ENCODE measurements around the gene AGK. TPM values are rescaled to one million over a fixed set of nuclear protein-coding genes. Genes with fewer than 3 reads are reported as not detected.

The AGK gene
- total and polyA plus RNA-seq, 7 experiments from 2014 or later, result 24.3 to 58.8 (median 29.9) TPM

GRCh38 chr7:141515941-141516340, 35.3 kb upstream of the AGK start:
- POLR2A ChIA-PET, result no interaction called here
- peaks cover 2 to 18% (median 6%) of the 10 kb centered on the region in 11 donors for H3K9me3 Mint-ChIP-seq
- intact Hi-C loops (cut with micrococcal nuclease), result no loop called here
- H3K27ac Mint-ChIP-seq, result no peak overlapping the region
- Histone ChIP-seq H3K27me3 (ENCODE audit: control insufficient read depth in 2 of 2, insufficient read depth in 2 of 2, low read length in 2 of 2) (no peaks in the 10 kb centered on the region), H3K36me3 (ENCODE audit: control insufficient read depth in 2 of 3, insufficient read depth in 3 of 3, low read length in 3 of 3) (no peaks in the 10 kb centered on the region), H3K27ac (ENCODE audit: low read depth, low read length) (no peak overlapping the region), H3K4me1 (ENCODE audit: control insufficient read depth in 2 of 2, insufficient read depth in 2 of 2, low read length in 2 of 2) (no peaks in the 10 kb centered on the region), H3K4me3 (ENCODE audit: low read length) (no peak overlapping the region), H3K9me3 (ENCODE audit: control insufficient read depth in 2 of 3, low read length in 3 of 3) (peaks cover 0 to 3% (median 0%) of the 10 kb centered on the region in 3 experiments)
- peaks cover 8 to 13% (median 10%) of the 10 kb centered on the region in 7 donors for H3K4me1 Mint-ChIP-seq
- no peak overlapping the region for H3K4me3 Mint-ChIP-seq
- CTCF ChIA-PET, result no interaction called here
- H3K27me3 Mint-ChIP-seq, result peaks cover 44 to 58% (median 48%) of the 10 kb centered on the region in 5 donors
- DNase-seq (no peak), ATAC-seq (no peak)
- H3K36me3 Mint-ChIP-seq, result peaks cover 0 to 6% (median 0%) of the 10 kb centered on the region in 5 donors

- Mint-ChIP-seq H3K9me3 (peaks cover 0 to 2% (median 0%) of the 10 kb centered on the region in 11 donors), H3K4me1 (peaks cover 0 to 2% (median 0%) of the 10 kb centered on the region in 7 donors), H3K4me3 (no peak overlapping the region), H3K27me3 (peaks cover 12 to 25% (median 22%) of the 10 kb centered on the region in 5 donors), H3K36me3 (no peaks in the 10 kb centered on the region), H3K27ac (no peak overlapping the region)
- Histone ChIP-seq H3K9me3 (ENCODE audit: control insufficient read depth in 2 of 3, low read length in 3 of 3) (no peaks in the 10 kb centered on the region), H3K36me3 (ENCODE audit: control insufficient read depth in 2 of 3, insufficient read depth in 3 of 3, low read length in 3 of 3) (no peaks in the 10 kb centered on the region), H3K27ac (ENCODE audit: low read depth, low read length) (no peak overlapping the region), H3K4me1 (ENCODE audit: control insufficient read depth in 2 of 2, insufficient read depth in 2 of 2, low read length in 2 of 2) (no peaks in the 10 kb centered on the region), H3K27me3 (ENCODE audit: control insufficient read depth in 2 of 2, insufficient read depth in 2 of 2, low read length in 2 of 2) (peaks cover 0 to 3% of the 10 kb centered on the region in 2 donors), H3K4me3 (ENCODE audit: low read length) (no peak overlapping the region)
- ATAC-seq (no peak), DNase-seq (no peak)
- POLR2A ChIA-PET, result interaction anchor here (0.7 kb wide), 1 partner anchor 281 kb away, joined by 3 read pairs; no protein-coding TSS in a partner anchor
- intact Hi-C loops (cut with micrococcal nuclease), result no loop called here
- CTCF ChIA-PET, result no interaction called here
Observed at GRCh38 chr7:141519623-141520022, 31.6 kb upstream of the AGK start.

- H3K27me3 ChIP-seq (ENCODE audit: control insufficient read depth in 2 of 2, insufficient read depth in 2 of 2, low read length in 2 of 2), result peaks cover 0 to 3% of the 10 kb centered on the region in 2 donors
- no peaks in the 10 kb centered on the region for H3K4me1 ChIP-seq (ENCODE audit: control insufficient read depth in 2 of 2, insufficient read depth in 2 of 2, low read length in 2 of 2)
- Mint-ChIP-seq H3K9me3 (no peaks in the 10 kb centered on the region), H3K4me3 (no peak overlapping the region), H3K27me3 (peaks cover 16 to 24% (median 21%) of the 10 kb centered on the region in 5 donors), H3K36me3 (peaks cover 0 to 5% (median 0%) of the 10 kb centered on the region in 5 donors), H3K27ac (no peak overlapping the region), H3K4me1 (no peaks in the 10 kb centered on the region)
- ChIA-PET CTCF (interaction anchor here (0.9 kb wide), 1 partner anchor 11 kb away, joined by 4 read pairs; no protein-coding TSS in a partner anchor), POLR2A (interaction anchor here (0.7 kb wide), 1 partner anchor 28 kb away, joined by 3 read pairs; the partner anchor contains the start of gene AGK)
- intact Hi-C loops (cut with micrococcal nuclease), result no loop called here
- H3K9me3 ChIP-seq (ENCODE audit: control insufficient read depth in 2 of 3, low read length in 3 of 3), result no peaks in the 10 kb centered on the region
- ATAC-seq (no peak), DNase-seq (no peak)
- H3K36me3 ChIP-seq (ENCODE audit: control insufficient read depth in 2 of 3, insufficient read depth in 3 of 3, low read length in 3 of 3), result no peaks in the 10 kb centered on the region
- H3K27ac ChIP-seq (ENCODE audit: low read depth, low read length), result no peak overlapping the region
- H3K4me3 ChIP-seq (ENCODE audit: low read length), result no peak overlapping the region
Observed at GRCh38 chr7:141522657-141523342, 28.4 kb upstream of the AGK start.

- DNase-seq, result no peak
- H3K9me3 ChIP-seq (ENCODE audit: control insufficient read depth in 2 of 3, low read length in 3 of 3), result no peaks in the 10 kb centered on the region
- Mint-ChIP-seq H3K27me3 (peaks cover 20 to 32% (median 25%) of the 10 kb centered on the region in 5 donors), H3K36me3 (peaks cover 0 to 5% (median 0%) of the 10 kb centered on the region in 5 donors), H3K4me3 (no peak overlapping the region), H3K4me1 (no peaks in the 10 kb centered on the region), H3K9me3 (no peaks in the 10 kb centered on the region), H3K27ac (no peak overlapping the region)
- peaks cover 0 to 3% of the 10 kb centered on the region in 2 donors for H3K27me3 ChIP-seq (ENCODE audit: control insufficient read depth in 2 of 2, insufficient read depth in 2 of 2, low read length in 2 of 2)
- ATAC-seq, result no peak
- no peak overlapping the region for H3K4me3 ChIP-seq (ENCODE audit: low read length)
- no peak overlapping the region for H3K27ac ChIP-seq (ENCODE audit: low read depth, low read length)
- no peaks in the 10 kb centered on the region for H3K36me3 ChIP-seq (ENCODE audit: control insufficient read depth in 2 of 3, insufficient read depth in 3 of 3, low read length in 3 of 3)
- intact Hi-C loops (cut with micrococcal nuclease), result no loop called here
- ChIA-PET CTCF (no interaction called here), POLR2A (interaction anchor here (0.6 kb wide), 1 partner anchor 517 kb away, joined by 4 read pairs; no protein-coding TSS in a partner anchor)
- H3K4me1 ChIP-seq (ENCODE audit: control insufficient read depth in 2 of 2, insufficient read depth in 2 of 2, low read length in 2 of 2), result no peaks in the 10 kb centered on the region
Observed at GRCh38 chr7:141525973-141526514, 25.2 kb upstream of the AGK start.

GRCh38 chr7:141527076-141527475, 24.1 kb upstream of the AGK start:
- POLR2A ChIA-PET, result no interaction called here
- no peak for DNase-seq
- H3K27me3 Mint-ChIP-seq, result peaks cover 20 to 30% (median 27%) of the 10 kb centered on the region in 5 donors

GRCh38 chr7:141528399-141528798, 22.8 kb upstream of the AGK start:
- no peaks in the 10 kb centered on the region for H3K4me1 ChIP-seq (ENCODE audit: control insufficient read depth in 2 of 2, insufficient read depth in 2 of 2, low read length in 2 of 2)
- Mint-ChIP-seq H3K4me1 (peaks cover 0 to 3% (median 0%) of the 10 kb centered on the region in 7 donors), H3K9me3 (no peaks in the 10 kb centered on the region), H3K27ac (no peak overlapping the region), H3K27me3 (peaks cover 25 to 31% (median 27%) of the 10 kb centered on the region in 5 donors), H3K36me3 (peaks cover 0 to 5% (median 0%) of the 10 kb centered on the region in 5 donors), H3K4me3 (no peak overlapping the region)
- no peaks in the 10 kb centered on the region for H3K27me3 ChIP-seq (ENCODE audit: control insufficient read depth in 2 of 2, insufficient read depth in 2 of 2, low read length in 2 of 2)
- intact Hi-C loops (cut with micrococcal nuclease), result no loop called here
- no peaks in the 10 kb centered on the region for H3K9me3 ChIP-seq (ENCODE audit: control insufficient read depth in 2 of 3, low read length in 3 of 3)
- POLR2A ChIA-PET, result no interaction called here
- H3K4me3 ChIP-seq (ENCODE audit: low read length), result no peak overlapping the region
- no peak overlapping the region for H3K27ac ChIP-seq (ENCODE audit: low read depth, low read length)
- no peaks in the 10 kb centered on the region for H3K36me3 ChIP-seq (ENCODE audit: control insufficient read depth in 2 of 3, insufficient read depth in 3 of 3, low read length in 3 of 3)
- CTCF ChIA-PET, result interaction anchor here (0.6 kb wide), 1 partner anchor 308 kb away, joined by 3 read pairs; no protein-coding TSS in a partner anchor
- no peak for ATAC-seq
- DNase-seq, result no peak

More at GRCh38 chr7:141527076-141527475, 24.1 kb upstream of the AGK start:
- Histone ChIP-seq H3K36me3 (ENCODE audit: control insufficient read depth in 2 of 3, insufficient read depth in 3 of 3, low read length in 3 of 3) (no peaks in the 10 kb centered on the region), H3K27me3 (ENCODE audit: control insufficient read depth in 2 of 2, insufficient read depth in 2 of 2, low read length in 2 of 2) (peaks cover 0 to 1% of the 10 kb centered on the region in 2 donors), H3K4me3 (ENCODE audit: low read length) (no peak overlapping the region), H3K4me1 (ENCODE audit: control insufficient read depth in 2 of 2, insufficient read depth in 2 of 2, low read length in 2 of 2) (no peaks in the 10 kb centered on the region), H3K27ac (ENCODE audit: low read depth, low read length) (no peak overlapping the region), H3K9me3 (ENCODE audit: control insufficient read depth in 2 of 3, low read length in 3 of 3) (no peaks in the 10 kb centered on the region)
- Mint-ChIP-seq H3K9me3 (no peaks in the 10 kb centered on the region), H3K27ac (no peak overlapping the region), H3K36me3 (peaks cover 0 to 5% (median 0%) of the 10 kb centered on the region in 5 donors), H3K4me1 (no peaks in the 10 kb centered on the region), H3K4me3 (no peak overlapping the region)
- intact Hi-C loops (cut with micrococcal nuclease), result no loop called here
- CTCF ChIA-PET, result no interaction called here
- no peak for ATAC-seq
